GM12878 (cell line): ENCODE results near the gene EN1. TPM values are rescaled to one million over a fixed set of nuclear protein-coding genes. Genes with fewer than 3 reads are reported as not detected.

Experiments used
- ATAC-seq: fragments of 200-7000 bp; cut with Tn5 transposase; 3 replicates; pipeline ENCODE4 v1.9.1; 2020; ENCODE audit warnings: mild to moderate bottlenecking, moderate library complexity
- BruUV-seq: library from RNA; stranded (reverse); fragments of 400-500 nt; replicated peaks from 2 replicates; lab custom pipeline; 2021; lab: Mats Ljungman, UMichigan
- CTCF ChIA-PET: fragments of 300-600 bp; sonication (Branson Sonifier 250); formaldehyde crosslinking; extraction: SDS; loops from one replicate; lab custom pipeline; 2021; ENCODE audit warnings: inconsistent platforms; lab: Yijun Ruan, JAX
- POLR2A ChIA-PET: fragments of 350-600 bp; formaldehyde crosslinking; extraction: SDS; loops from one replicate; lab custom pipeline; 2021; ENCODE audit warnings: inconsistent platforms; lab: Charles Lee
- RAD21 ChIA-PET: fragments of 300-600 bp; sonication (Branson Sonifier 250); formaldehyde crosslinking; loops from one replicate; lab custom pipeline; 2023; ENCODE audit warnings: antibody characterized with exemption; ENCODE audit not compliant: unreplicated experiment; lab: Charles Lee
- SMC1A ChIA-PET: fragments of 300-600 bp; sonication (Branson Sonifier 250); formaldehyde crosslinking; loops from one replicate; lab custom pipeline; 2023; ENCODE audit not compliant: unreplicated experiment, uncharacterized antibody; lab: Charles Lee
- DNase-seq: peaks from one replicate; pipeline ENCODE4 v3.0.0-alpha.2; 2011; ENCODE audit warnings: low read depth, low spot score
- FAIRE-seq: peaks from 3 replicates; lab custom pipeline; 2011; peaks lifted over from hg19 to GRCh38; lab: Jason Lieb, UNC
- H2AFZ ChIP-seq: 2 replicates; pipeline ENCODE4 v1.6.0; 2011; ENCODE audit warnings: low read depth, low read length, control low read depth; ENCODE audit not compliant: control insufficient read depth
- H3K27ac ChIP-seq: 2 replicates; pipeline ENCODE4 v1.5.1; 2011; ENCODE audit warnings: control low read depth; ENCODE audit not compliant: control insufficient read depth, insufficient read depth
- H3K27me3 ChIP-seq, 2 experiments: replicated peaks in 1 of 2; 2 replicates each; pipeline versions ENCODE4 v1.6.0 to v1.6.1; 2011; ENCODE audit warnings: low read length in 1 of 2; ENCODE audit not compliant: control insufficient read depth in 2 of 2, insufficient read depth in 2 of 2
- H3K36me3 ChIP-seq, 2 experiments: 2 replicates each; pipeline ENCODE4 v1.5.1; 2011; ENCODE audit warnings: low read length in 1 of 2; ENCODE audit not compliant: control insufficient read depth in 2 of 2, insufficient read depth in 2 of 2
- H3K4me1 ChIP-seq: 2 replicates; pipeline ENCODE4 v1.6.1; 2011; ENCODE audit warnings: mild to moderate bottlenecking, low read length, moderate library complexity, mixed read lengths; ENCODE audit not compliant: control insufficient read depth, insufficient read depth
- H3K4me2 ChIP-seq: 2 replicates; pipeline ENCODE4 v1.6.0; 2011; ENCODE audit warnings: control low read depth; ENCODE audit not compliant: control insufficient read depth, insufficient read depth
- H3K4me3 ChIP-seq: fragments of 200-600 bp; sonication (generic); 2 replicates; pipeline ENCODE4 v1.5.1; 2016
- H3K79me2 ChIP-seq: 2 replicates; pipeline ENCODE4 v1.6.0; 2011; ENCODE audit warnings: low read length; ENCODE audit not compliant: control insufficient read depth, insufficient read depth
- H3K9ac ChIP-seq: 2 replicates; pipeline ENCODE4 v1.8.0; 2011; ENCODE audit warnings: low read length, control low read depth, mixed read lengths; ENCODE audit not compliant: control insufficient read depth, insufficient read depth
- H3K9me3 ChIP-seq: replicated peaks from 3 replicates; pipeline ENCODE4 v1.5.1; 2011; ENCODE audit warnings: mild to moderate bottlenecking, low read length; ENCODE audit not compliant: control insufficient read depth, insufficient read depth
- H4K20me1 ChIP-seq: 2 replicates; pipeline ENCODE4 v1.6.0; 2011; ENCODE audit not compliant: control insufficient read depth, insufficient read depth
- ETV6 ChIP-seq, 2 experiments: fragments of 450-650 bp in 1 of 2; IDR thresholded peaks in 1 of 2; conservative IDR thresholded peaks in 1 of 2; 2 replicates each; pipeline ENCODE4 v1.6.1; 2014; ENCODE audit warnings: antibody characterized with exemption in 1 of 2, borderline replicate concordance in 1 of 2, low read depth in 1 of 2, mild to moderate bottlenecking in 1 of 2, moderate library complexity in 1 of 2
- EZH2 ChIP-seq: IDR thresholded peaks from 2 replicates; pipeline ENCODE4 v1.6.1; 2012; ENCODE audit warnings: low read depth, mild to moderate bottlenecking, control low read depth, inconsistent platforms, low read length, borderline replicate concordance; ENCODE audit not compliant: control insufficient read depth
- GATAD2B ChIP-seq: fragments of 450-650 bp; conservative IDR thresholded peaks from 2 replicates; pipeline ENCODE4 v1.6.1; 2017; ENCODE audit warnings: low read depth, mild to moderate bottlenecking, moderate library complexity
- IKZF1 ChIP-seq: fragments of 450-650 bp; conservative IDR thresholded peaks from 2 replicates; pipeline ENCODE4 v1.6.1; 2017; ENCODE audit warnings: antibody characterized with exemption, mild to moderate bottlenecking
- RUNX3 ChIP-seq: IDR thresholded peaks from 2 replicates; pipeline ENCODE4 v1.6.1; 2012; ENCODE audit warnings: low read length, inconsistent platforms
- SPI1 ChIP-seq: IDR thresholded peaks from 2 replicates; pipeline ENCODE4 v1.6.1; 2011; ENCODE audit warnings: low read depth, mild to moderate bottlenecking, low read length, moderate library complexity, borderline replicate concordance; ENCODE audit not compliant: insufficient read depth
- ZZZ3 ChIP-seq: IDR thresholded peaks from 2 replicates; pipeline ENCODE4 v1.6.1; 2011; ENCODE audit warnings: low read depth; ENCODE audit not compliant: control insufficient read depth, insufficient read length
- WGBS: methylation state at CpG from one replicate; pipeline ENCODE4 v1.1.6; 2016; ENCODE audit warnings: low lambda C conversion rate; ENCODE audit not compliant: insufficient replicate concordance, insufficient coverage; ENCODE audit errors: missing lambda C conversion rate; 5-methylcytosine and 5-hydroxymethylcytosine counted together
- in situ Hi-C: fragments of 300-500 bp; cut with MboI; formaldehyde crosslinking; loops from 9 replicates; pipeline ENCODE4 v1.14.3; 2018; ENCODE audit warnings: mixed read lengths
- intact Hi-C: fragments of 100-400 bp; cut with micrococcal nuclease; formaldehyde crosslinking; loops from one replicate; pipeline ENCODE4 v1.14.2; 2022; ENCODE audit not compliant: unreplicated experiment
- polyA plus RNA-seq, 11 experiments: library from polyadenylated mRNA; depleted of rRNA in 4 of 11; unstranded in 6 of 11; stranded (reverse) in 5 of 11; fragments of >200 nt; fragmentation: Nextera tagmentation in 4 of 11; fragmentation: Illumina TruSeq in 1 of 11; extraction: Ambion mirVana in 4 of 11; extraction: Trizol in 1 of 11; gene quantifications; 1 replicate in 1 of 11; 2 replicates in 10 of 11; pipeline versions ENCODE4 v1.2.1 to v1.2.3, GENCODE V29; 2011 to 2016; ENCODE audit warnings: inconsistent platforms in 2 of 11, missing spikeins in 2 of 11, low read depth in 1 of 11
- total RNA-seq, 4 experiments: library from RNA; depleted of rRNA in 3 of 4; stranded (reverse); fragments of >200 nt in 3 of 4; fragmentation: Illumina TruSeq in 1 of 4; extraction: Trizol in 1 of 4; gene quantifications; 2 replicates each; pipeline versions ENCODE4 v1.2.1 to v1.2.3, GENCODE V29; 2013 to 2021
- TF ChIP-seq, protein P1 (sequence below): IDR thresholded peaks from 2 replicates; pipeline ENCODE4 v1.6.1; 2011; ENCODE audit warnings: borderline replicate concordance, low read depth, mild to moderate bottlenecking, moderate library complexity, mixed read lengths, low read length; ENCODE audit not compliant: insufficient read depth; ENCODE audit errors: extremely low read length
- TF ChIP-seq, protein P2 (sequence below): IDR thresholded peaks from 2 replicates; pipeline ENCODE4 v1.6.1; 2011; ENCODE audit warnings: borderline replicate concordance, low read depth, mild to moderate bottlenecking, moderate library complexity, low read length; ENCODE audit not compliant: insufficient read depth, poor library complexity, severe bottlenecking

Gene EN1
- total and polyA plus RNA-seq, 10 of the 15 experiments (the other 5 are each of a cell fraction or from before 2014, with no cell fraction given) = not detected

DNA sequence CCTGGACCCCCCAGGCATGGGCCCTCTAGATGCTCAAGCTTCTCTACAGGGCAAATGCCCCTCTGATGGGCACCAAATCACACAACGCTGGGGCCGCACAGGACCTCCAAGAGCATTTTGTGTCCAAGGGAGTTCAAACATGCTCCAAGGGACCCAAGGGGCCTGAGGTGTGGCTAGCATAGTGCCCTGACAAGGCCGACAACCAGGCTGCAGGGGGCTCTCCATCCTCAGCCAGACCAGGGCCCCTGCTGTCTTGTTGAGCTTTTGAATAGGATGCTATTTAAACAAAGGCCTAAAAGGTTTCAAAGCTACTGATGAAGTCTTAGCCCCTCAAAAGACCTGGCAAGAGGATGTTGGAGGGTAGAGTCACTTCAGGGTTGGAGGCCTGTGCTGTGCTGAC lies 33.1 kb downstream of the EN1 start:
- Histone ChIP-seq H3K36me3 (no peaks in the 10 kb centered on the region), H3K4me3 (no peak overlapping the region), H3K9ac (no peak overlapping the region), H3K4me1 (no peaks in the 10 kb centered on the region), H3K9me3 (no peaks in the 10 kb centered on the region), H3K27ac (no peak overlapping the region), H2AFZ (no peak overlapping the region), H3K27me3 (peaks cover 2 to 3% of the 10 kb centered on the region in 2 experiments; a peak in 3 of 4 replicates), H4K20me1 (no peaks in the 10 kb centered on the region), H3K4me2 (no peak overlapping the region), H3K79me2 (no peaks in the 10 kb centered on the region)
- no TSS peak for BruUV-seq
- TF ChIP-seq RUNX3 (no peak), GATAD2B (no peak), EZH2 (no peak), IKZF1 (no peak), ZZZ3 (no peak), SPI1 (no peak), ETV6 (conservative IDR thresholded peaks at IDR 0.05 in 1 of 2, IDR thresholded peaks at IDR 0.05 in 1 of 2; ENCODE audit: borderline replicate concordance in 1 of 2, low read depth in 1 of 2) (no peak)
- TF ChIP-seq, protein P1, sequence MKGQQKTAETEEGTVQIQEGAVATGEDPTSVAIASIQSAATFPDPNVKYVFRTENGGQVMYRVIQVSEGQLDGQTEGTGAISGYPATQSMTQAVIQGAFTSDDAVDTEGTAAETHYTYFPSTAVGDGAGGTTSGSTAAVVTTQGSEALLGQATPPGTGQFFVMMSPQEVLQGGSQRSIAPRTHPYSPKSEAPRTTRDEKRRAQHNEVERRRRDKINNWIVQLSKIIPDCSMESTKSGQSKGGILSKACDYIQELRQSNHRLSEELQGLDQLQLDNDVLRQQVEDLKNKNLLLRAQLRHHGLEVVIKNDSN = no peak
- TF ChIP-seq, protein P2, sequence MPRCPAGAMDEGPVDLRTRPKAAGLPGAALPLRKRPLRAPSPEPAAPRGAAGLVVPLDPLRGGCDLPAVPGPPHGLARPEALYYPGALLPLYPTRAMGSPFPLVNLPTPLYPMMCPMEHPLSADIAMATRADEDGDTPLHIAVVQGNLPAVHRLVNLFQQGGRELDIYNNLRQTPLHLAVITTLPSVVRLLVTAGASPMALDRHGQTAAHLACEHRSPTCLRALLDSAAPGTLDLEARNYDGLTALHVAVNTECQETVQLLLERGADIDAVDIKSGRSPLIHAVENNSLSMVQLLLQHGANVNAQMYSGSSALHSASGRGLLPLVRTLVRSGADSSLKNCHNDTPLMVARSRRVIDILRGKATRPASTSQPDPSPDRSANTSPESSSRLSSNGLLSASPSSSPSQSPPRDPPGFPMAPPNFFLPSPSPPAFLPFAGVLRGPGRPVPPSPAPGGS = no peak
- in situ Hi-C loops = no loop called here
- intact Hi-C loops = no loop called here
- SMC1A ChIA-PET = no interaction called here
- DNase-seq = no peak
- WGBS = 23% methylated on average over 3 of the region's 3 CpGs
- CTCF ChIA-PET = no interaction called here
- no peak for ATAC-seq
- RAD21 ChIA-PET = no interaction called here
- no peak for FAIRE-seq
- POLR2A ChIA-PET = no interaction called here
